SK-N-SH (cell line): ENCODE measurements around the gene CPLX3. TPM values are rescaled to one million over a fixed set of nuclear protein-coding genes. Genes with fewer than 3 reads are reported as not detected.

Experiments
- CTCF ChIA-PET: fragments of 300-600, 350-600 bp; formaldehyde crosslinking; extraction: SDS; loops from one replicate; lab custom pipeline; 2021; lab: Yijun Ruan, JAX
- POLR2A ChIA-PET: fragments of 350-600 bp; sonication (Branson Sonifier 250); formaldehyde crosslinking; extraction: SDS; loops from one replicate; lab custom pipeline; 2020; ENCODE audit warnings: antibody characterized with exemption, inconsistent platforms; lab: Yijun Ruan, JAX
- DNase-seq: peaks from one replicate; pipeline ENCODE4 v3.0.0; 2012
- H2AFZ ChIP-seq: fragments of 200-600 bp; sonication (generic); 2 replicates; pipeline ENCODE4 v1.8.1; 2016; ENCODE audit warnings: antibody characterized with exemption, mild to moderate bottlenecking, low read depth
- H3F3A ChIP-seq: fragments of 200-600 bp; sonication (generic); replicated peaks from 2 replicates; pipeline ENCODE3; 2016; ENCODE audit warnings: antibody characterized with exemption, mild to moderate bottlenecking; ENCODE audit not compliant: insufficient read depth
- H3K27ac ChIP-seq, 2 experiments: fragments of 200-500 bp in 1 of 2; fragments of 200-600 bp in 1 of 2; sonication (Bioruptor generic) in 1 of 2; sonication (generic), shearing (Covaris generic) in 1 of 2; 2 replicates each; pipeline versions ENCODE4 v1.5.1 to v1.6.1; 2014 to 2016; ENCODE audit warnings: low read depth in 2 of 2, inconsistent platforms in 1 of 2, low read length in 1 of 2, mild to moderate bottlenecking in 1 of 2, mixed read lengths in 1 of 2
- H3K27me3 ChIP-seq: fragments of 200-600 bp; sonication (generic), shearing (Covaris generic); 2 replicates; pipeline ENCODE4 v1.6.1; 2016; ENCODE audit warnings: mixed run types; ENCODE audit not compliant: insufficient read depth
- H3K36me3 ChIP-seq, 2 experiments: fragments of 200-500 bp in 1 of 2; fragments of 200-600 bp in 1 of 2; sonication (Bioruptor generic) in 1 of 2; sonication (generic) in 1 of 2; replicated peaks in 1 of 2; 2 replicates each; pipeline versions ENCODE3 to v1.5.1; 2014 to 2016; ENCODE audit warnings: low read length in 1 of 2, mild to moderate bottlenecking in 1 of 2; ENCODE audit not compliant: insufficient read depth in 2 of 2, control insufficient read depth in 1 of 2
- H3K4me1 ChIP-seq, 2 experiments: fragments of 200-500 bp in 1 of 2; fragments of 200-600 bp in 1 of 2; sonication (Bioruptor generic) in 1 of 2; sonication (generic), shearing (Covaris generic) in 1 of 2; 2 replicates each; pipeline versions ENCODE4 v1.5.1 to v1.6.1; 2014 to 2016; ENCODE audit warnings: low read depth in 1 of 2, low read length in 1 of 2, mixed run types in 1 of 2; ENCODE audit not compliant: insufficient read depth in 2 of 2, control insufficient read depth in 1 of 2
- H3K4me2 ChIP-seq: fragments of 200-600 bp; sonication (generic), shearing (Covaris generic); 2 replicates; pipeline ENCODE4 v1.6.1; 2017; ENCODE audit warnings: mixed run types
- H3K4me3 ChIP-seq, 2 experiments: fragments of 200-500 bp in 1 of 2; fragments of 200-600 bp in 1 of 2; sonication (Bioruptor generic) in 1 of 2; sonication (generic), shearing (Covaris generic) in 1 of 2; 2 replicates each; pipeline versions ENCODE4 v1.5.1 to v1.8.1; 2014 to 2016; ENCODE audit warnings: low read depth in 2 of 2, inconsistent platforms in 1 of 2, low read length in 1 of 2, mild to moderate bottlenecking in 1 of 2, mixed read lengths in 1 of 2, moderate library complexity in 1 of 2
- H3K79me2 ChIP-seq: fragments of 200-600 bp; sonication (generic); 2 replicates; pipeline ENCODE4 v1.8.1; 2017; ENCODE audit warnings: mild to moderate bottlenecking; ENCODE audit not compliant: insufficient read depth
- H3K9ac ChIP-seq: fragments of 200-600 bp; sonication (generic); 2 replicates; pipeline ENCODE4 v1.6.1; 2017; ENCODE audit warnings: mixed run types
- H3K9me2 ChIP-seq: fragments of 200-600 bp; sonication (generic); 2 replicates; pipeline ENCODE4 v1.6.1; 2017; ENCODE audit warnings: mixed run types
- H3K9me3 ChIP-seq: fragments of 200-600 bp; sonication (generic); 2 replicates; pipeline ENCODE4 v1.6.1; 2017; ENCODE audit warnings: mixed run types, mild to moderate bottlenecking, moderate library complexity
- H4K20me1 ChIP-seq: fragments of 200-600 bp; sonication (generic); 2 replicates; pipeline ENCODE4 v1.6.1; 2017; ENCODE audit warnings: mild to moderate bottlenecking, mixed run types; ENCODE audit not compliant: insufficient read depth
- CHD2 ChIP-seq: fragments of 150-350 bp; IDR thresholded peaks from 2 replicates; pipeline ENCODE4 v1.6.1; 2018; ENCODE audit warnings: low read length; ENCODE audit not compliant: partially characterized antibody
- ELF1 ChIP-seq: IDR thresholded peaks from 2 replicates; pipeline ENCODE4 v1.4.0; 2012
- EZH2phosphoT487 ChIP-seq: fragments of 200-600 bp; sonication (generic); IDR thresholded peaks from 2 replicates; pipeline ENCODE4 v1.6.1; 2017; ENCODE audit warnings: low read depth, mixed run types, mild to moderate bottlenecking, antibody characterized with exemption, moderate library complexity, borderline replicate concordance
- FOXM1 ChIP-seq: IDR thresholded peaks from 2 replicates; pipeline ENCODE4 v1.4.0; 2012; ENCODE audit warnings: low read depth, mild to moderate bottlenecking
- GABPA ChIP-seq: IDR thresholded peaks from 2 replicates; pipeline ENCODE4 v1.4.0; 2012; ENCODE audit warnings: low read depth, mild to moderate bottlenecking
- GATA2 ChIP-seq: sonication (generic); formaldehyde crosslinking; IDR thresholded peaks from 2 replicates; pipeline ENCODE4 v1.5.0; 2020; ENCODE audit warnings: mild to moderate bottlenecking, missing genetic modification reagents
- IRF3 ChIP-seq: fragments of 150-350 bp; IDR thresholded peaks from 2 replicates; pipeline ENCODE4 v1.6.1; 2016; ENCODE audit warnings: mild to moderate bottlenecking, low read depth, low read length
- JUND ChIP-seq: IDR thresholded peaks from 2 replicates; pipeline ENCODE4 v1.4.0; 2012
- MEF2A ChIP-seq: IDR thresholded peaks from 2 replicates; pipeline ENCODE4 v1.4.0; 2012; ENCODE audit warnings: low read depth, borderline replicate concordance
- NRF1 ChIP-seq: IDR thresholded peaks from 2 replicates; pipeline ENCODE4 v1.6.1; 2012; ENCODE audit warnings: low read depth, mild to moderate bottlenecking, low read length
- PBX3 ChIP-seq: IDR thresholded peaks from 2 replicates; pipeline ENCODE4; 2012
- RAD21 ChIP-seq: IDR thresholded peaks from 2 replicates; pipeline ENCODE4 v1.6.1; 2012; ENCODE audit warnings: mild to moderate bottlenecking, low read length
- REST ChIP-seq: IDR thresholded peaks from 2 replicates; pipeline ENCODE4 v1.6.1; 2012; ENCODE audit warnings: mild to moderate bottlenecking, low read depth, low read length, moderate library complexity
- RXRA ChIP-seq: IDR thresholded peaks from 2 replicates; pipeline ENCODE4 v1.4.0; 2012; ENCODE audit warnings: low read depth, mild to moderate bottlenecking, borderline replicate concordance
- TEAD4 ChIP-seq: IDR thresholded peaks from 2 replicates; pipeline ENCODE4 v1.4.0; 2012; ENCODE audit warnings: mild to moderate bottlenecking, borderline replicate concordance; ENCODE audit not compliant: insufficient read depth
- USF1 ChIP-seq: IDR thresholded peaks from 2 replicates; pipeline ENCODE4 v1.4.0; 2012; ENCODE audit warnings: low read depth, borderline replicate concordance
- ZBTB33 ChIP-seq: IDR thresholded peaks from 2 replicates; pipeline ENCODE4 v1.4.0; 2012; ENCODE audit warnings: low read depth, borderline replicate concordance
- WGBS: methylation state at CpG from one replicate; pipeline ENCODE4 v1.1.6; 2017; ENCODE audit warnings: low lambda C conversion rate; 5-methylcytosine and 5-hydroxymethylcytosine counted together
- polyA plus RNA-seq, 3 experiments: library from polyadenylated mRNA; depleted of rRNA; stranded (reverse); fragments of >200 nt; gene quantifications; 2 replicates each; pipeline ENCODE4 v1.2.3, GENCODE V29; 2012

The CPLX3 gene
- polyA plus RNA-seq, 1 of the 3 experiments (the other 2 are of a cell fraction) = not detected

GRCh38 chr15:74845208-74845568, 18.8 kb downstream of the CPLX3 start (continued):
- TF ChIP-seq ZBTB33 = no peak

GRCh38 chr15:74845581-74845980, 19.2 kb downstream of the CPLX3 start:
- H3K4me2 ChIP-seq = no peak overlapping the region
- CTCF ChIA-PET = interaction anchor here (1.2 to 10.8 kb wide), 3 partner anchors 75 to 213 kb away, joined by 3 to 95 read pairs (median 5); no protein-coding TSS in a partner anchor
- no peak overlapping the region for H3K4me3 ChIP-seq
- DNase-seq = no peak
- WGBS = 96% methylated on average over 3 of the region's 4 CpGs
- H4K20me1 ChIP-seq = no peaks in the 10 kb centered on the region
- no peaks in the 10 kb centered on the region for H3K79me2 ChIP-seq
- H3K4me1 ChIP-seq = peaks cover 0 to 23% of the 10 kb centered on the region in 2 experiments; a peak in 2 of 4 replicates
- H3K27ac ChIP-seq = no peak overlapping the region
- peaks cover 0 to 45% of the 10 kb centered on the region in 2 experiments for H3K36me3 ChIP-seq
- H3K9me3 ChIP-seq = no peaks in the 10 kb centered on the region
- H3K9me2 ChIP-seq = no peaks in the 10 kb centered on the region
- TF ChIP-seq TEAD4 = no peak
- no peak for TF ChIP-seq USF1
- TF ChIP-seq RXRA = no peak
- TF ChIP-seq EZH2phosphoT487 = no peak
- no peak for TF ChIP-seq CHD2
- TF ChIP-seq PBX3 = no peak
- no peak for TF ChIP-seq GABPA
- no peak for TF ChIP-seq NRF1
- TF ChIP-seq MEF2A = no peak
- TF ChIP-seq REST = no peak
- TF ChIP-seq RAD21 = no peak
- TF ChIP-seq JUND = no peak
- TF ChIP-seq GATA2 (CRISPR knock-in tag) = no peak
- no peak for TF ChIP-seq IRF3
- no peak for TF ChIP-seq ELF1
- TF ChIP-seq FOXM1 = no peak
- TF ChIP-seq, all 33 proteins: peak for 0
- Histone ChIP-seq H3F3A (no peaks in the 10 kb centered on the region), H2AFZ (no peak overlapping the region), H3K9ac (no peak overlapping the region), H3K27me3 (no peaks in the 10 kb centered on the region)
- POLR2A ChIA-PET = no interaction called here
